DMS53 (cell line): ENCODE results near the gene CHST3.
A peak's percentile ranks its signal among the peaks of the same experiment; 100 is the strongest.
"Not testable (repeated sequence)": the region's sequence is repeated elsewhere in the genome, so short reads cannot be mapped to it uniquely, and the experiment has no call there.

Experiments used
- DNase-seq: peaks from one replicate; lab custom pipeline; 2025; lab: John Stamatoyannopoulos, UW

The CHST3 gene

DNA sequence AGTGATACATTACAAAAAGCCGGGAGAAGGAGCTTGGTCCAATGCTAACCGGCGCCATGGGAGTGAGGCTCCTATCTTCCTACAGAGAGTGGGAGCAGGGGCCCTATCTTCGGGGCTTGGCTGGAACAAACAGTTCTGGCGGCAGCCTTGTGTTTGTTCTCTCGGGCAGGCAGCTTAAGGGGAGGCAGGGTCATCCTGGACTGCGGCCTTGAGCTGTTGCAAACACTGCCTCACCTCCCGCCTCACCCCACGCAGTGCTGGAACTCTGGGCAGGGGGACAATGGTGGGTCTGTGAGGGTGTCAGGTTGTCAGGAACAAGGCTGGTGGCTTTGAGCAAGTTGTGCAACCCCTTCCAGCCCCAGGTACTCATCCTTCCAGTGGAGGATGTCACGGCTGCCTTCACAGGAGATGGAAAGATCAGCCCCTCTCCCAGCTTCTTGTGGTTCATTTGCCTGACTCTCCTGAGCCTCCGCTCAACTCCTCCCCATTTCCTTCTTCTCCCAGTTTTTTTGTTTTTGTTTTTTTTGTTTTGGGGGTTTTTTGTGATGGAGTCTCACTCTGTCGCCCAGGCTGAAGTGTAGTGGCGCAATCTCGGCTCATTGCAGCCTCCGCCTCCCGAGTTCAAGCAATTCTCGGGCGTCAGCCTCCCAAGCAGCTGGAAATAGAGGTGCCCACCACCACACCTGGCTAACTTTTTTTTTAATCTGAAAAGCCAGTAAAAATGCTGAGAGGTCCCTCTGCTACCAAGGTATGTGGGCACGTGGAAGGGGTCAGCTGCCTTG is 66.8 kb downstream of the CHST3 start:
- DNase-seq = no peak

DNA sequence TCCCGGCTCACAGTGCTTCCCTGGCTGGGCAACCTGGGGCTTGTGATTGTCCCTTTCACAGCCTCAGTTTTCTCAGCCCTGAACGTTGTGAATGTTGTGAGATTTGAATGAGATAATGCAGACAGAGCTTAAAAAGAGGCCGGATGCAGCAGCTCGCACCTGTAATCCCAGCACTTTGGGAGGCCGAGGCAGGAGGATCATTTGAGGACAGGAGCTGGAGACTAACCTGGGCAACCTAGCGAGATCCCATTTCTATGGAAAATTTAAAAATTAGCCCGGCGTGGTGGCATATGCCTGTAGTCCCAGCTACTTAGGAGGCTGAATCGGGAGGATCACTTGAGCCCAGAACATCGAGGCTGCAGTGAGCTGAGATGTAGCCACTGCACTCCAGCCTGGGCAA is 67.5 kb downstream of the CHST3 start:
- no peak for DNase-seq

DNA sequence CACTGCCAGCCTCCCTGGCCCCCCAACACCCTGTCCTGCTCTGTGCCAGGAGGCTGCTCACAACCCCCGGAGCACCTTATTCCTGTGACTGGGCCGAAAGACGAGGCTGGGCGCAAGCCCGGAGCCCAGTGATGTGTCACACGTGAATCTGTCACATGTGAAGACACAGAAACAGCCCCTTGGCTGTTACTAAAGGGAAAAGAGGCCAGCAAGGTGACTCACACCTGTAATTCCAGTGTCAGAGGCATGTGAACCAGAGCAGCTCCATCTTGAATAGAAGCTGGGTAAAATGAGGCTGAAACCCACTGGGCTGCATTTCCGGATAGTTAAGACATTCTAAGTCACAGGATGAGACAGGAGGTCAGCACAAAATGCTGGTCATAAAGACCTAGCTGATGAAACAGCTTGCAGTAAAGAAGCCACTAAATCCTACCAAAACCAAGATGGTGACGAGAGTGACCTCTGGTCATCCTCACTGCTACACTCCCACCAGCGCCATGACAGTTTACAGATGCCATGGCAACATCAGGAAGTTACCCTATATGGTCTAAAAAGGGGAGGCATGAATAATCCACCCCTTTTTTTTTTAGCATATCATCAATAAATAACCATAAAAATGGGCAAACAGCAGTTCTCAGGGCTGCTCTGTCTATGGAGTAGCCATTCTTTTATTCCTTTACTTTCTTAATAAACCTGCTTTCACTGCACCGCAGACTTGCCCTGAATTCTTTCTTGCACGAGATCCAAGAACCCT is 68.4 kb downstream of the CHST3 start:
- not testable (repeated sequence) for DNase-seq

DNA sequence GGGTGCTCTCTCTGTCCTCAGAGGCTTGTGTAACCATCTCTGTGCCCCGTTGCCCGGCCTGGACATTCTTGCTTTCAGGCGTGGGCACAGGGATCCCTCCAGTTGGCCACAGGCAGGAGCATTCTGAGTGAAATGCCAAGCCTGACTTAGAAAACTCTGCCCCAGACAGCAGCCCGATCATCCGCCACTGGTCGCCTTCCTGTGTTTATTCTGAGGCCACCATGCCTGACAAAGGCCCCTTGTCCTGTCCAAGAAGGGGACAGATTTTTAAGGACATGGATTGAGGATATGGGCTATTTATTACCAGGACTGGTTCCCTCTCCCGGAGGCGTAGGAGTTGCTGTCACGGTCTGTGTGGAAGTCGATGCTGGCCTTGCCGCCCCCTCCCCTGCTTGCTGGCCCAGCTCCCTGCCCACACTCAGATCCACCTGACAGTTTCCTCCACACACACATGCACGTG is 69.9 kb downstream of the CHST3 start:
- no peak for DNase-seq

DNA sequence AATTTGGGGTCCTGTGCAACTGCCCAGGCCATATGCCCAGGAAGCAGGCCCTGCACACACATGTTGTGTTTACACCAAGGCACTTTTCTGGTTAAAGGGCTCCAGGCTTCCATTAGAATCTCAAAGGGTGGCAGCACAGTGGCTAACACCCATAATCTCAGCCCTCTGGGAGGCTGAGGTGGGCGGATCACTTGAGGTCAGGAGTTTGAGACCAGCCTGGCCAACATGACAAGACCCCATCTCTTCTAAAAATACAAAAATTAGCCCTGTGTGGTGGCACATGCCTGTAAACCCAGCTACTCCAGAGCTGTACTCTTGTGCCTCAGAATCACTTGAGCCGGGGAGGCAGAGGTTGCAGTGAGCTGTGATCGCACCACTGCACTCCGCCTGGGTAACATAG is 70.6 kb downstream of the CHST3 start:
- DNase-seq = no peak

DNA sequence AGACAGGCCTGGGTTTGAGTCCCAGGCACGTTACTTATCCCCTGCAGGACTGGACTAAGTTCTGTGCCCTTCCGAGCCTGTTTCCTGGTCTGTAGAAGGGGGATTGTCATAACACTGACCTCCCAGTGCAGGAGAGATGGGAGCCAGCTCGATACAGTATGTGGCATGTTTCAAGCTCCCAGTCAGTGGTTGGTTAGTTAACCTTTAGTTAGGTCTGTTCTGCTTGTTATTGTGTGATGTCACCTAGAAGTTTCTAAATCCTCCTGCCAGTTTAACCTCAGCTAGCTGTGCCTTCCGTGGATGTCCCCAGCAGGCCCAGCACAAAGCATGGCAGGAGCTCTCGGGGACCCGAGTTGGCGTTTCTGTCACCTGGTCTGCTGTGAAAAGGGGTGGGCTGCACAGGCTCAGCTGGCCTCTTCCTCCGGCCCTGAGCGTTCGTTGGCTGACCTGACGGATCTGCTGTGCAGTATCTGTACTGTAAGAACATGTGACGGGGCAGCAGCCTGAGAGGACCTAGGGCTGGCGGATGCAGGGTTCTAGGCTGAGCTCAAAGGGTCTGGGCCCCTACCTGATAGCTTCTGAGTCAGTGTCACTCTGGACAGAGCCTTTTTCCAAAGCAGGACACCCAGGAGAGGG is 71.2 kb downstream of the CHST3 start:
- no peak for DNase-seq

DNA sequence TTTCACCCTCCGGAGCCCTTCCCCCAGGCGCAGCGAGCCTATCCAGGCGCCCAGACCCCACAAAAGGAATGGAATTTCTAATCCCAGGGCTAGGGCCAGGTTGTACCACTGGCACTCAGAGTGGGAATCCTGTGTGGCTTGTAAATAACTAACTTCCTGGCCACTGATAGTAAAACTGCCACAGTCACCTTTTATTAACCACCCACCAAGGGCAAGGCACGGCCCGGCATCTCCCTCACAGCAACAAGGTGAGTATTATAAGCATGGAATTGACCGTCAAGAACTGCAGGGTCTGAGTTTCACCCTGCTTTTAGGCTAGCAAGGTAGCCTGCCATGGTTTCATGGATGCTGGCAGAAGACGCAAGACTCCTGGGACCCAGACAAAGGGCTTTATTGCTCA is 73.1 kb downstream of the CHST3 start:
- DNase-seq = no peak

DNA sequence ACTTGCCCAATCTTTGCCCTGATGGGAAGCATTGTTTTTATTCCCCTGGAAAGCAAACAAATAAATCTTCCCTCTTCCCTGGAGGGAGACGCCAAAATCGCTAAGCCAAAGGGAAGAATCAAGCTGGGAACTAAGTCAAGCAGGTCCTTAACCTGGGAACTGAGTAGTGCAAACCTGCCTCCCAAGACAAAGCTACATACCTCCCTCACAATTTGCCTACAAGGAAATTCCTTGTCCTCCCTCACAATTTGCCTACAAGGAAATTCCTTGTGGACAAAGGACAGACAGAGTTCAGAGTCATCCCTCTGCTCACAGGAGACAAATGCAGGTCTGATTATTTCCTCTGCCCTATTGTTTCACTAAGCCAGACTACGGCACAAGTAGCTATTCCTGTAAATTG is 73.6 kb downstream of the CHST3 start:
- DNase-seq = no peak

DNA sequence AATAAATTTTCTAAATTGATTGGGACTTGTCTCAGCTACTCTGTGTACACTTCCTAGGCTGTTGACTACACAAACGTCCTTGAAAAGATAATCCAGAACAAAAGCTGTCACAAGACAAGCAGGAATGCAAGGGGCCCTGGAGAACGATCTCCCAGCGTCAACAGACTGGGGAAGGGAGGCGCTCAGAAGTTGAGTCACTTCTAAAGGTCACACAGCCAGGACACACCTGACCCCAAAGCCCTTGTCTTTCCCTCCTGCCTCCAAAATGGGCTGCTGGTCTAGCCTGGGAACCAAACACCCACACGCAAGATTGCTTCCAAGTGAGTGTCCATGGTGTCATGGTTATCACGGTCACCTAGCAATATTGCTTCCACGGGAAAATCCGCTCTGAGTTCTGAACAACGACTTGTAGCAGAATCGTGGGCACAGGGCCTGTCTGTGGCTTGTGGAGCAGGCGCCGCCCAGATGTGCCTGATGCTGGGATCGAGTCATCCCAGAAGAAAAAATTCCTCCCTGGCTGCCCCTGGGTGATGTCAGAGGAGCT is 74.3 kb downstream of the CHST3 start:
- DNase-seq = no peak

DNA sequence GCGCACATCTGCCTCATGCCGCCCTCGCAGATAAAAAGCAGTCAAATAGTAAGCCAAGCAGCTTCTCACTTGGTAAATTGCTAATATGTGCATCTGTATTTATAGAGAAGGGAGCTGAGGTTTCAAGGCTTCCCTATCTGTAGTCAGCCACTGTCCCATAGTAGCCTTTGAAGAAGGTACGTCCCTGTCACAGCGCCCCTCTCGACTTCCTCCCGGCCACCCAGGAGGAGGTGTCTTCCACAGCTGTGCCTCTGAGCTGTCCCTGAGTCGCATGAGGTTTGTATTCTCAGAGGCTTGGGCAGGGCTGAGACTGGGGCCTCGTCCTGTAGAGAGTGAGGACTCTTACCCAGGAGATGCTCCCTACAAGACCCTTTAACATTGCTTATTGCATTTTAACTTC is 75.2 kb downstream of the CHST3 start:
- no peak for DNase-seq

DNA sequence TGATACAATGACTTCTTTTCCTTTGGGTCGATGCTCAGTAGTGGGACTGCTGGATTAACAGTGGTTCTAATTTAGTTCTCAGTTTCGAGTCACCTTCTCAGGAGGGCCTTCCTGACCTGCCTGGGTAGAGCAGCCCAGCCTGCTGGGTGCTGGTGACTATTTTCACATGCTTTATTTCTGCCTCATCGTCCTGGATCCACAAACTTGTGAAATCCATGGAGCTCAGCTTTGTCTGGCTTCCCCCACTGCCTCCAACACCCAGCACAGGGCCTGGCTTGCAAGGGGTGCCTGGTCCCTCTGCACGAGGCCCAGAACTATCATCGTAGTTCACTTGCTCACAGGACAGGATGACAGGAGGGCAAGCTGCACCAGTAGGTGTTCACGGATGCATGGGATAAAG is 77.3 kb downstream of the CHST3 start:
- DNase-seq = no peak

DNA sequence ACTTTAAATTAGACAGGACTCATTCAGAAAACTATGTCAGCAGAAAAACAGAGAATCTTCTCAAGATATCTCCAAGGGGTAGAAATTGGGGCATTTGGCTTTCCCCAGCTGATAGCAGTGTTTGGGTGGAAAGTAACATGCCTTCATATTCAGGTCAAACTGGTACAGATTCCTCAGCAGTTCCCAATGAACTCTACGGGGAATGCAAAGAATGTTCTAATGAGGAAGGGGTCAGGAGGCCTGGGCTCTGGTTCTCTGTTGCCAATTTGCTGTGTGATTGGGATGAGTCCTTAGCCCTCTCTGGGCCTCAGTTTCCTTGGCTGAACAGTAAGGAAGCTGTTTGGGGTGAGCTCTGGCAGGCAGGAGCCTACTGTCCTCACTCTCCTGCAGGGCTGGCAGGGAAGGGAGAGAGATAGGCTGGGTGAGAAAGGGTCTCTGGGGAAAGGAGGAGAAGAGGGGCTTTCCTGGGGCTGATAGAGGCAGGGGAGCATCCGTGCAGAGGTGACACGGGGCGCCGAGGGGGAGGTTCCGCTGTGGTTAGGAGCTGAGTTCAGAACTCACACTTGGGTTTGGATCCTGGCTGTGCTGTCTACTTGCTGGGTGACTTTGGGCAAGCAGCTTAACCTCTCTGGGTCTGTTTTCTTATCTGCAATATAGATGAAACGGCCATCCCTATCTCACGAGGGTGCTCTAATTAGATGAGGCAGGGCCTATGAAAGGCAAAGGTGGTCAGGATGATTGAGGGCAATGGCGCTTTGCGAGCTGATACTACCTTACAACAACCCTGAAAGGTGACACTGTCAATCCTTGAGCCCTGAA is 79.0 kb downstream of the CHST3 start:
- DNase-seq = no peak

DNA sequence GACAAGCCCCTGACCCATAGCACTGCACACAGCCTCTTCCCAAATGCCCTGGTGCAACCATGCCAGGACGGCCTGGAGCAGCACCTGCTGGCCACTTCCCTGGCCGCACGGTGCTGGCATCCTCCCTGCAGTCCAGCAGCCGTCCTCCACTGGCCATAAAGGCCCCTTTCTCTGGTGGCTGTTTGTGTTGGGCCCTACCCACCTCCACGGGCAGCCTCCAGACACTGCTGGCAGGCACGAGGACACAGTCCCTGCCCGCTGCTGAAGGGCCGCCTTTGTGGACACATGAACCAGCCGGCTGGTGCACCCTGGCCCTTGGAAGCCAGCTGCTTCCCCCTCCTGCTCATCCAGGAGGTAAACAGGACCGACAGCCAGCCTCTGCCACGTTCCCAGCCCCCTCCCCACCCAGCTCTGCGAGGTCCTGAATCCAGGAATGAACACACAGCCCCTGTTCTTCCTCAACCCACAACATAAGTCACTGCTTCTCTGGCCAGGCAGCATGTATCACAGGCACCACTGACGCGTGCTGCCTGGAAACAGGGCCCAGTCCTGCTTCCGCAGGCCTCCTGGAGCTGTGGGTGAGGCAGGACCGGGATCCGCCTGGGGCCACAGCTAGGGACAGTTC is 80.3 kb downstream of the CHST3 start:
- DNase-seq = peak; percentile 21

DNA sequence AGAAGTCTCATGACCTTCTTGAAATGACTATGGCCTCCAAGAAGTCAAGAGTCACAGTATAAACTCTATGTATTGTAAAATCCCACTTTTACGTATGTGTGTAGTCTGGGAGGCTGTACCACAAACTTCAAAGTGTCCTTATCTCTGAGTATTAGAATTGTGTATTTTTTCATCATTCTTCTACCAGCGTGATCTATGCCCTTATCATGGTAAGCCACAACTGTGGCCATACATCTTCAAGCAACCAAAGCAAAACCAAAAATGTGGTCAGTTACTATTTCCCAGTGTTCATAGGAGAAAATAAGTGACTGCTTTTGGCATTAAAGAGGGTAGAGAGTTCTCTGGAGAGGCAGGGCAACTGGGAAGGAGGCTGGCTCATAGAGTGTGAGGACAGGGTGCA is 81.4 kb downstream of the CHST3 start:
- DNase-seq = no peak

DNA sequence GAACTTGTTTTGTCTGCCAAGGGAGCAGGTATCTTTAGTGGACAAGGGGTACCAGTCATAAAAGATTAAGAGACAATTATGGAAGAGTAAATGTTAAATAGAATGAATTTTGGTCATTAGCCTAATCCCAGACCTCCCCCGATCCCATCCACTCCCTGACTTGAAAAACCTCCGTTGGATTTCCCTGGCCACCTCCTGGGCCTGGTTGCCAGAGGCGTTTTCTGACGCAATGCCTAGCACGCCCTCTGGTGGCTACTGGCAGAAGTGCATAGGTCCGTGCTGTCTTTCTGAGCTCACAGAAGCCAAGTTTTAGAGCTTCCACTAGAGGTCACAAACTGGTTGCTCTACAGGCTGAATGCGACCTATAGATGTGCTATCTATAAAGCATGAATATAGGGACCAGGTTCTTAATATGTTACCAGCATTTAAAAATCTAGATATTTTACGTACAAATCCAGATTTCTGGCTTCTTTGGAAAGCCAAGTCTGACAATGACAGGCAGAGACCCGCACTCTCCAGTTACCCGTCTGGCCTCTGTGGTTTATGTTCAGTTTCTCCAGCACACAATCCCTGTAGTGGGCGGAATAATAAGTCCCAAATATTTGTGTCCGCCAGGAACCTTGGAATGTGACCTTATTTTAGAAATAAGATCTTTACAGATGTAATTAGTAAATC is 84.4 kb downstream of the CHST3 start:
- peak; percentile 92 for DNase-seq

DNA sequence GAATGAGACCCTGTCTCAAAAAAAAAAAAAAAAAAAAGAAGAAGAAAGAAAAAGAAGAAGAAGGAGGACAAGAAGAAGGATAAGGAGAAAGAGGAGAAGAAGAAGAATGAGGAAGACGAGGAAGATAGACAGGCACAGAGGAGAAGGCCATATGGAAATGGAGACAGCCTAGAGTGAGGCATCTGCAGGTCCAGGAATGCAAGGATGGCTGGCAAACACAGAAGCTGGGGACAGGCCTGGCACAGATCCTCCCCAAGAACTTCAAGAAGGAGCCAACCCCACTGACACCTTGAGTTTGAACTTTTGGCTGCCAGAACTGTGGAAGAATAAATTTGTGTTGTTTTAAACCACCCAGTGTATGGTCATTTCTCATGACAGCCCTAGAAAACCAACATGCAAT is 85.3 kb downstream of the CHST3 start:
- no peak for DNase-seq

DNA sequence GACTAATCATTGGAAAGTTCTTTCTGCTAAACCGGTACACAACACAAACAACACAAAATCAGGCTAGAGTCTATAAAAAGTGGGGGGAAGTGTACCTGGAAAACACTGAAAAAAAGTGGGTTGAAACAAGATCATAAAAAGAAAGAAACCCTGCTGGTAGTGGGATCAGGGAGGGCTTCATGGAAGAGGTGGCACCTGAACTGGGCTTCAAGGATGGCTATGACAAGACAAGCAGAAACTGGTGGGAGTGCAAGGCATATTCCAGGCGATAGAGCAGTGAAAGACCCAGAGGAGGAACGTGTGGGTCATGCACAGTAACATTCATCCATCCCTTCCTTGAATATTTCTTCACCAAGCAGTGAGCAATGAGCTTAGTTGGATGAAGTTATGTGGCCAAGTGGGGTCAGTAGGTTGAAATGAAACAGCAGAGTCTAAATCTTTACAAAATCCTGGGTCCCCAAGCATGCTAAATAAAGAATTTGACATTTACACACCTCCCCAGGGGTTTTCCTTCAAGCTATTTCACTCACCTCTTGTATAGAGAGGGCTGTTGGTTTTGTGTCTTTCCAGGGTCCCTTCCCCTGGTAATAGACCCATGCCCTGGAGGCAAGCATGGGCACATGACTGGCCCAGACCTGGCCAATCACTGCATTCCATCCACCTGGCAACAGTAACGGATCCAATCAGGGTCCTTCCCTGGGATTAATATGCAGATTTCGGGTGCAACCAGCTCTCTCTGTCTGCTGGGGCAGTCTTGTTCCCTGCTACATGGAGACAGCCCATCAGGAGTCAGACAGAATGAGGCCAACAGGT is 86.0 kb downstream of the CHST3 start:
- DNase-seq = no peak

DNA sequence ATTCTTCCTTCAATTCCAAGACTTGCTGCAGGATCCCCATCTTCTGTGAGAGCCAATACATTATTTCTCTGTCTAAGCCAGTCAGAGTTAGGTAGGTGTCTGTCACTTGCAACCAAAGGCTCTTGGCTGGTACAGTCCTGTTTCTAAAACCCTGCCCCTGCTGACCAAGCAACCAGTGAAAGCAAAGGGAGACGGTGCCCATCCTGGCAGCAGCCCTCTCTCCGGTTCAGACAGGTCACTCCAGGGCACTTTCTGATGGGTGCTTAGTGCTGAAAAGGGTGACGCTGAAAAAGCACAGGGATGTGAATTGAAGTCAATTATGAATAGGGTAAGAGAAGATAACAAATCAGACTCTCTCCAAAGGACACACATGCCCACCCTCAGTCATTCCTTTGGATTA is 86.7 kb downstream of the CHST3 start:
- DNase-seq = no peak

DNA sequence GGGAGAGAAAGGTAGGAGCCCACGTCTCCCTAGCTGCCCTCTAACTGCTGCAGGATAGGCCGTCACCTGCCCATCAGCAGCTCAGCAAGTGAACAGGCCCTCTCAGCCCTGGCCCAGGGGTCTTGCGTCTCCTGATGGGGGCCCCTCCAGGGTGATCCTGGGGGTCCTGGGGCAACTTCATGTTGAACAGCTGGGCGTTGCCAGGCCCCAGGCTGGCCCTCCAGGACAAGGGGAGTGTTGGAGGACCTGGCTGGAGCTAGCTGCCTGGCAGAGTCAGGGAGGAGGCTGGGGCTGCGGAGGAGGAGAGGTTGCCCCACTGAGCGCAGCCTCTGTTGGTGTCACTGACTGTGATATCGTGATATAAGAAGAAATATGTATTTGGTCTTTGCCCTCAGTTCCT is 89.5 kb downstream of the CHST3 start:
- no peak for DNase-seq

DNA sequence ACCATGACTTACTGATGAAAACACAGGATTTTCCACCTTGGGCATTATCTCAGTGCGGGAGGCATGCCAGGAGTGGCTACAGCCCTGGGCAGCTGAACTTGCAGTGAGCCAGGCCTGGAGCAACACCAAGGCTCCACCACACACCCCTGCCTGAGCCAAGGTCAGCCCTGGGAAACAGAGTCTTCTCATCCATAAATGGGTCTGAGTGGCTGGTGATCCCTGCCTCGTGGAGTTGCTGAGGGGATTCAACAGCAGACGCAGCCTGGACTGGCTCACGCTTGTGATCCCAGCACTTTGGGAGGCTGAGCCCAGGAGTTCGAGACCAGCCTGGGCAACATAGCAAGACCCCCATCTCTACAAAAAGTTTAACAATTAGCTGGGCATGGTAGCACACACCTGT is 91.9 kb downstream of the CHST3 start:
- DNase-seq = no peak
